ENCODE results near the gene CRIM1.
"Not testable (repeated sequence)": the region's sequence is repeated elsewhere in the genome, so short reads cannot be mapped to it uniquely, and the experiment has no call there.

GRCh38 chr2:36363085-36363484 is 7.5 kb downstream of the CRIM1 start:
- not testable (repeated sequence) for TF ChIP-seq POLR2A, POLR2AphosphoS5, EP300 (IDR thresholded peaks at IDR 0.05)
- TF ChIP-seq, protein P1, sequence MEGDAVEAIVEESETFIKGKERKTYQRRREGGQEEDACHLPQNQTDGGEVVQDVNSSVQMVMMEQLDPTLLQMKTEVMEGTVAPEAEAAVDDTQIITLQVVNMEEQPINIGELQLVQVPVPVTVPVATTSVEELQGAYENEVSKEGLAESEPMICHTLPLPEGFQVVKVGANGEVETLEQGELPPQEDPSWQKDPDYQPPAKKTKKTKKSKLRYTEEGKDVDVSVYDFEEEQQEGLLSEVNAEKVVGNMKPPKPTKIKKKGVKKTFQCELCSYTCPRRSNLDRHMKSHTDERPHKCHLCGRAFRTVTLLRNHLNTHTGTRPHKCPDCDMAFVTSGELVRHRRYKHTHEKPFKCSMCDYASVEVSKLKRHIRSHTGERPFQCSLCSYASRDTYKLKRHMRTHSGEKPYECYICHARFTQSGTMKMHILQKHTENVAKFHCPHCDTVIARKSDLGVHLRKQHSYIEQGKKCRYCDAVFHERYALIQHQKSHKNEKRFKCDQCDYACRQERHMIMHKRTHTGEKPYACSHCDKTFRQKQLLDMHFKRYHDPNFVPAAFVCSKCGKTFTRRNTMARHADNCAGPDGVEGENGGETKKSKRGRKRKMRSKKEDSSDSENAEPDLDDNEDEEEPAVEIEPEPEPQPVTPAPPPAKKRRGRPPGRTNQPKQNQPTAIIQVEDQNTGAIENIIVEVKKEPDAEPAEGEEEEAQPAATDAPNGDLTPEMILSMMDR (IDR thresholded peaks at IDR 0.05): not testable (repeated sequence)

Measured in suprapubic skin (tissue), 4 donors.